GM12801 (cell line): ENCODE results near the gene AIRE.

Source experiments
- CTCF ChIP-seq: IDR thresholded peaks from one replicate; pipeline ENCODE4 v1.5.1; 2011; ENCODE audit warnings: control low read depth; ENCODE audit not compliant: insufficient read length; ENCODE audit errors: extremely low read depth

The AIRE gene

GRCh38 chr21:44326272-44326647, 40.6 kb downstream of the AIRE start:
- no peak for TF ChIP-seq CTCF

DNA sequence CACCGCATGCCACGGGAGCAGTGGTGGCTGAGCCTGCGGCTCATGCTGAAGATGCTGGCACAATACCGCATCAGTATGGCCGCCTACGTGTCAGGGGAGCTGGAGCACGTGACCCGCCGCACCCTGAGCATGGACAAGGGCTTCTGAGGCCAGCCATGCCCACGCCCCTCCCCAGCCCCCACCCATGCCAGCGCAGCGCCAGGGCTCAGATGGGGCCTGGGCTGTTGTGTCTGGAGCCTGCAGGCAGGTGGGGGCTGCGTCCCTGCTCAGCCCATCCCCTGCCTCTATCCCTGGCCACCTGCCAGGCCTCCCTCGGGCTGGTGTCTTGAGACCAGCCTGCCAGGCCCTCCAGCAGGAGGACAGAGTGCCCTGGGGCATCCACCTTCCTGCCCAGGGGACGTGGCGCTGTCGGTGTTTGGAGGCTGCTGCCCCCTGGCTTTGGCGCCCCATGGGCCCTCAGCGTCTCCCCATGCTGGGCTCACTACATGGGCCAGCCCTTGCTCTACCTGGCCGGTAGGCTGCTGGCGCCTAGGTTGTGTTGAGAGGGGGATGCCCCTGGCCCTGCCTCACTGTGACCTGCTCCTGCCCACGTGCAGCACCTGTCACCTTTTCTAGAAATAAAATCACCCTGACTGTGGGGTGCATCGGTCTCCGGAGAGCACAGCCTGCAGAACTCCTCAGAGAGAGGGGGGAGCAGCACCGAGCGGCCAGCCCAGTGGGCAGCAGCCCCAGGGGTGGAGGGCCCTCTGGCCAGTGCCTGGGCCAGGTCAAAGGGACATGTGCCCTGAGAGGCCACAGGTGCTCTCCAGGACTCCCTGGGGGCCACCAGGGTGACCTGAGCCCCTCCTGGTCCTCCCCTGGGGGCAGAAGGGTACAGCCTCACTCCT, 41.3 kb downstream of the AIRE start:
- TF ChIP-seq CTCF = no peak

DNA sequence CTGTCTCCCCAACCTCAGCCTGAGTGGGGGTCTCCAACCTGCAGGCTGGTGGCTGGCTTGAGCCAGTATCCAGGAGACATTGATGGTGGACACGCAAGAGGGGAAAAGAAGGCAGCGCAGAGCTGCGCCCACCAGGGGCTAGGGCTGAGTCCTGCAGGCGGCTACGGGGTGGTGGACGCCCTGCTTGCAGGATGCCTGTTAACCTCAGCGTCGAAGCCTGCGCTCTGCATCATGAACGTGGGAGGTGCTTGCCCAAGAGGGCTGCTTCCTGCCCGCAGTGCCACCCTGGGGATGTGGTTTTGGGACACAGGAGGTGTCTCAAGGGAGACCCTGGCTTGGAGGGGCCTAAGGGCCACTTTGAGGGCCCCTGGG, 41.9 kb downstream of the AIRE start:
- no peak for TF ChIP-seq CTCF

GRCh38 chr21:44328242-44328895, 42.7 kb downstream of the AIRE start:
- no peak for TF ChIP-seq CTCF

GRCh38 chr21:44329086-44329889, 43.6 kb downstream of the AIRE start:
- TF ChIP-seq CTCF = no peak

GRCh38 chr21:44329971-44330681, 44.5 kb downstream of the AIRE start:
- TF ChIP-seq CTCF = no peak

GRCh38 chr21:44330698-44331097, 45.0 kb downstream of the AIRE start:
- no peak for TF ChIP-seq CTCF
